NCI-H2227 treated with DMSO at 0.1 percent for 48 hours (cell line): Measurements from ENCODE around the gene METAP1.
"Not testable (repeated sequence)": the region's sequence is repeated elsewhere in the genome, so short reads cannot be mapped to it uniquely, and the experiment has no call there.

Experiments
- DNase-seq: peaks from one replicate; lab custom pipeline; 2025; lab: John Stamatoyannopoulos, UW

METAP1 gene

DNA sequence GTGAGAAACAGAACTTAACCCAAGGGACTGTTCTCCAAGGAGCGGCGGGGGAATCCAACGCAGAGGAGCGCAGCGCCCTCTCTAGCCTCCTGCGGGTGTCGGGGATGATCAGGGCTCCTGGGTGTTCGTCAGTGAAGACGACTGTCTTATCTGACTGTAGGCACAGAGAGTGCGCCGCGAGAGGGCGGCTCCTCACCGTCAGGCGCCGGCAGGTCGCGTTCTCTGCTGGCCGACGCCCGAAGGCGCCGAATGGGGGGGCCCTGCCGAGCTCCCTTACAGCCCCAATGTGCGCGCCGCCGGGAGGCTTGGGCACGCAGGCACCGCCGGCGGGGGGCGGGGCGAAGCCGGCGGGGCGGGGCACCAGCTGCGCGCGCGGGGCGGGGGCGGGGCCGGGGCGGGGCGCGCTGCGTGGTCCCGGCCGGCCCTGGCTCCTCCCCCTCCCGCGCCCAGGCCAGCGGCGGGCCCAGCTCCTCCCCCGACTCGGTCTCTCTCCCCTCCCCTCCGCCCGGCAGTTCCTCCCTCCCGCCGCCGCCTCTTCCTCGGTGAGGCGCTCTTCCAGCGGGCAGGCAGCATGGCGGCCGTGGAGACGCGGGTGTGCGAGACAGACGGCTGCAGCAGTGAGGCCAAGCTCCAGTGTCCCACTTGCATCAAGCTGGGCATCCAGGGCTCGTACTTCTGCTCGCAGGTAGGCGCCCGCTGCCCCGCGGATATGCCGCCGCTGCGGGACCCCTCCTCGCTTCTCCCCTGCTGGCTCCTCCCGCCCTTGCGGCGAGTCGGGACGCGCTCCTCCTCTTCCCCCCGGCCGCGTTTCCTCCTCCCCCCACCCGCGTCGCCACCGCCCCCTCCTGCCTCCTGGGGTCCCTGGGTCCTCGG, at the start of gene METAP1:
METAP1 (plus strand) TSS at position 539 of the 873 bp plus-strand sequence; CDS start at position 572, 33 bp downstream.
- DNase-seq = peak; percentile 82

DNA sequence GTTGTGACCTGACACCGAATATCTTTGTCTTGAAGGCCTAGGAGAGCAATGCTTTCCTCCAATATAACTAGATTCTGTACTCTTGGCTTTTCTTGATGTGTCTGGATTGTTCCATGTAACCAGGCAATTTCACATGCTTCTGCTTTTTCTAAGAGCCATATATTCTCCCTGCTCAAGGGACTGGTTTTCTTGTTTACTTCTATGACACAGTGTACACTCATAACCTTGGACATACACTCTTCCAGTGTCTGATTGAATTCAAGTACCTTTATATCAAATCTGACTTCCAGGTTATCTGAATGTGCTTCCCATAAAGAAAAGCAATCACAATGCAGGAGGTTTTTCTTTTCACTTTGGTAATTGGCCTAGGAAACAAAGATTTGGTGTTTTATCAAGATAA, 49.2 kb upstream of the METAP1 start:
- no peak for DNase-seq

DNA sequence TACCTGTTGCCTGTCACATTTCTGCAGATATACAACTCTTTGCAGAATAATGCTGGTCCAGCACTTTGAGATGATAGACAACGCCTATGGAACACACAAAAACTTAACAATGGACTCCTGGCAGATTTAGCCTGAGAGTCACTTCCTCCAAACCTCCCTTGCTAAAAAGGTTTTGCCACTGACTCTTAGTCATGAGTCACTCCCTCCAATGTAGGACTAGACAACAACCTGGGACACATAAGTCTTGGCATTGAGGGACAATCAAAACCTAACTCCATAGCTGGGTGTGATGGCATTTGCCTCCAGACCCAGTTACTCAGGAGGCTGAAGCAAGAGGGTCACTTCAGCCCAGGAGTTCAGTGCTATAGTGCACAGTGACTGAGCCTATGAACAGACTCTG, 44.6 kb upstream of the METAP1 start:
- no peak for DNase-seq

DNA sequence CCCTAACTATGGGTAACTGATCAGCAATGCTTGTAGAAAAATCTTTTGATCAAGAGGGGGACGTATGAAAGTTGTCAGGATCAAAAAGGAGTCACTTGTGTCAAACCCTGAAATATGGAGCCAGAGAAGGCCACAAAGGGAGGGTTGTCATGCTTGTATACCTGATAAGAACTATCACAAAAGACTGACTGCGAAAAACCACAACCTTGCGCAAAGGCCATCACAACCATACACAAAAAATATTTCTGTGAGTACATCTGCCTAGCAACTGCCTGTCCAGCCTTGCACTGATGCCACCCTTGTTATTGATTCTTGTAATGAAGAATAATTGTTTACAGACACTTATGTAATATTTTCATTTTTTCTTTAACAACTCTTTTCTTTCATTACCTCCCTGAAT, 43.8 kb upstream of the METAP1 start:
- DNase-seq = no peak

DNA sequence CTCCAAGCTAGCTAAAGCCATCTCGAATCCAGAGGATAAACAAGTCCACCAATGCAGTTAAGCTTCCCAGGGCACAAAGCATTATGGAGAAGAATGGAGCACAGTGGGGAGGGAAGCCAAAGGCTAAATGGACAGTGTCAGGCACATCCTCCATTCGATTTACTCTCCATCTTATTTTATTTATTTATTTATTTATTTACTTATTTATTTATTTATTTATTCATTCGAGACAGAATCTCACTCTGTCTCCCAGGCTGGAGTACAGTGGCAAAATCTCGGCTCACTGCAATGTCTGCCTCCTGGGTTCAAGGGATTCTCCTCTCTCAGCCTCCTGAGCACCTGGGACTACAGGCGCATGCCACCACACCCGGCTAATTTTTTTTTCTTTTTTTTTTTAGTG, 40.3 kb upstream of the METAP1 start:
- DNase-seq = no peak

DNA sequence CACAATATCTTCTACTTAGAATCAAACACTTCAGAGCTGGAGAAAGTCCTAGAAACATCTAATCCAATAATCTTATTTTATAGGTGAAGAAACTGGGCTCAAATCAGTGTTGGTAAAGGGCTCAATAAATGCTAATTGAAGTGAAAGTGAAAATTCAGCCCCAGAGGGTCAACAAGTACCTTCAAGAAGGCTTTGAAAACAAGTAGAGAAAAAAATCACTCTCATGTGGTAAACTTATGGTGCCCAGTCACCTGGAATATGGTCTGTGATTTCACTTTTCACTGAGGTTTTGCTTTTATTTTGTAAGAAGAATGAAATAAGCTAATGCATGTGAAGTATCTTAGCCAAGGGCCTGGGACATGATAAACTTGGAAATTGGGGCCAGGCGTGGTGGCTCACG, 37.5 kb upstream of the METAP1 start:
- DNase-seq = no peak

DNA sequence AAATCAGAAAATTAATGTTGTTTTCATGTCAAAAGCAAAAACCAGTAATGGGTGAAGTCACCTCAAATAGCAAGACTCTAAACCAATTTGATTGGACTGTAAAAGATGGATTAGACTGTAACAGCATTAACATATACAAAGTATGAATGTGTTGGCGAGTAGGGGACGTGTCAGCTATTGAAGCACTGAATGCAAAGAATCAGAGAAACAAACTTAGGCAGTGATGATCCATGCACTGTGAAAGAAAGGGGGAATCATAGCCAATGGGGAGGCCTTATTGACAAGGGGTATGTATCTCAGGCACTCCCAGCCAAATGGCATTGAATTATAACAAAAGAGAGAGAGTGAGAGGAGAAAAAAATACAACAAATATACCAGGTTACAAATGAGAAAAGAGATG, 36.1 kb upstream of the METAP1 start:
- DNase-seq = no peak

DNA sequence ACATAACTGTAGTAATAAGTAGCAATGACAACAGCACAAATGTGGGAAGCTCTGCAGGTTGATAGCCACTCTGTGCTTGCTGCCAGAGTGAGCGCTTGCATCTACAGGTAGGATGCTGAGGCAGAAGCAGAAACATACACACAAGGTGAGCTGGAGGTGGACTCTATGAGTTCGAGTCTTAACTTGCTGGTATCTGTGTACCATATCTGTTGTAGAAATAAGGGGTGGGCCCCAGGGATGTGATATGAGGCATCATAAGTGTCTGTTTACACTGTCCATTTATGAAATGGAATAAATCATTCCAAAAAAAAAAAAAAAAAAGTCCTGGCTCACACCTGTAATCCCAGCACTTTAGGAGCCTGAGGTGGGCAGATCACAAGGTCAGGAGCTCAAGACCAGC, 33.8 kb upstream of the METAP1 start:
- DNase-seq = no peak

DNA sequence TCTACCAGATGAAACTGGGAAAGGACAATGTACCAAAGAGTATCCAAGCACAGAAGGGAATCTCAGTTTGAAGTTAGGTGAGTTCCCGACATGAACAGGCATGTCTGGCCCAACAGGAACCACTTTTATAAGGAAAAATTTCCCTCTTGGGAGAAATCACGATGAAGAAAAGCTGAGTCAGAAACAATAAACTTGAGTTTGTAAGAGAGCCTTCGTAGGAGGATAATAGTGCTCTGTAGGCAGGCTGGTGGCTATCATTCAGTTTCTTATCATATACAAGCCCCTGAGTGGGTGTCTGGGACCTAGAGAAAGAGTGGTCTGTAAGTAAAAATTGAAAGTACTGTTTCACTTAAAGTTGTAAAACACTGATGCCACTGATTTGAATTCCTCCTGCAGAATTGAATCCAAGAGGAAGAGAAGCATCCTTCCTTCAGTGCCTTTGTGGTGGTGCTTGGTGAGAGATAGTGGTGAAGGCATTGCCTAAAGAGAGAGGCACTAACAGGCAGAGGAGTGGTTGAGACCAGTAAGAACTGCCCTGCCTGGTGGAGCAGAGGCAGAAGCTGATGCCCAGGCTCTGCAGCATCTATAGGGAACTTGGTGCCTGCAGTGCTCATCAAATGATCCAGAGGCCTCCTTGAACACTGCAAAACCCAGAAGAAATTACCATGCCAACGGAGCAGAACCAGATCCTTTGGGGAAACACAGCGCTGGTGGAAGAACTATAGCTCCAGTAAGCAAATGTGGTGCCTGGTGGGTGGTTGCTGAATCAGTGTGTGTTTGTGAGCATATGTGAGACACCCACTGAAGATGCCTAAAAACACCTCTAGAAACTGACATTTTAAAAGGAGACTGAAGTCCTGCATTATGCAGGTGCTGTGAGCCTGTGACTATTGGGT, 31.7 kb upstream of the METAP1 start:
- no peak for DNase-seq

DNA sequence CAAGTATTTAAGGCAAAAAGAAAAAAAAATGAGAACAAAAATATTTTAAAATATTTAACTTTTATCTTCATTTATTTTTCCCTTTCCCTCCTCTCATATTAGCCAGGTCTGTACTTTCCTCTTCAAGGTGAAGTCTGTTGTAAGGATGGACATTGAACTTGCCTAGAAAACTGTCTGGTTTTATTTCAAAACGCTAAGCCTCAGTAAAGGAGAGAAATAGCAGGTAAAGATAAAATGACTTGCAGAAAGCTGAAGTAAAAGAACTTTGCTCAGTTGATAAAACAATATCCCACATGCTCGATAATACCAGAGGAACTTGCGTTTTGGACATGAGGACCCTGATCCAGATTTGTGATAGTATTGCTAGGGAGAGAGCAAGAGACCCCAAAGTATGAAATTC, 28.6 kb upstream of the METAP1 start:
- no peak for DNase-seq

DNA sequence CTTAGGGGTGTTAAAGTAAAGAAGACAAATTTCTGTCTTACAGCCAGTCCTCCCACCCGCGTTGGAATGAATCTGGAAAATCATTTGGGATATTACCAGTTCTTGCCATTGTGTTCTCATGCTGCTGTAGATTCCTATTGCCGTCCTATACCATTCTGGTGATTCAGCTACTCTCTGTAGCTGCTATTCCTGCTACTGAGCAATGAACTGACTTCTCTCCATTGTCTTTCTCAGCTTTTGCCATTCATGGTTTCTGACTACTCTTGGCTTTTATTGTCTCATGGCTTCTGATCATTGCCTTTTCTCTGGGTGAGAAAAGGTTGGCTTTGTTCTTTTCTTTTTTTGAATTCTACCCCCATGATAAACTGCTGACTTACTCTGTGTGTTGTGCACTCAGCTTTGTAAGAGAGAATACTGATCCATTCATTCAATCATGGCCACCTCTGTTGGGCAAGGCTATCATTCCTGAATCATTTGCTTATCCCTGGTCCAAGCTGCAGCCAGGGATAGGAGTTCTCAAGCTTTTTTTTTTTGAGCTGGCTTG, 27.7 kb upstream of the METAP1 start:
- DNase-seq = no peak

DNA sequence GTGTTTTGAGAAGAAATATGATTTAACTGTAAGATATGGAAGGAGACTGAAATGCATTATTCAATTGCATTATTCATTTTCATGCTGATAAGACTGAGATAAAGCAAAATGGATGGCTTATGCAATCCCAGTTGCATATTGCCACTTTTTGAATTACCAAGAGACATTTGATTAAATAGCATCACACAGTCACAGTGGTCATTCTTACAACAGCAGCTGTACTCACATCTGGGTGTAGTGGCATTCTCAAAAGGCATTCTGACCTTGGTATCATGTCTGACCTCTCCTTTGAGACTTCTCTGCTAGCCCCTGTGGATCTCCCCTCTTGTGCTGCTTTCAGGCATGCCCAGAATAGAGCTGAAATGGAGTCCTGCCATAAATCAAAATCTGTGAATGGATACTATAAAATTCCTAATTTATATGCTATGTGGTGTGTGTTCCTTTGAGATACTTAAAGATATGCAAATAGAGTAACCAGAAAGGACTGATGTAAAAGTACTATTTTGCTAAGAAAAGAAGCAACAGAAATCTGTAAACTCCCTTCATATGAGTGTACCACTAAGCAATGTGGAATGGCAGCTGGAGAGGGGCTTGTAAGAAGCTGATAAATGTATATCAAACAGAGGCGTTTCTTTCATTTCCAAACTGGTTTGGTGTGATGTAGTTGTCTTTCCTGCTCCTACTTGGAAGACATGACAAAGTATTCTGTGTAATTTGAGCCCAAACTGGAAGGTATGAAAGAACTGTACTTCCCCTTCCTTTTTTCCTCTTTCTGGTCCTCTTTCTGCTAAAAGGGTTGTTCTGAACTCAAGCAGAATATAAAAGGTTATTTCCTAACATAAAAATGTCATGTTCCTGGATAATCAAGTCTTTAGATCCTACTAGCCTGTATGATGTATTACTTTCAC, 25.4 kb upstream of the METAP1 start:
- DNase-seq = no peak

DNA sequence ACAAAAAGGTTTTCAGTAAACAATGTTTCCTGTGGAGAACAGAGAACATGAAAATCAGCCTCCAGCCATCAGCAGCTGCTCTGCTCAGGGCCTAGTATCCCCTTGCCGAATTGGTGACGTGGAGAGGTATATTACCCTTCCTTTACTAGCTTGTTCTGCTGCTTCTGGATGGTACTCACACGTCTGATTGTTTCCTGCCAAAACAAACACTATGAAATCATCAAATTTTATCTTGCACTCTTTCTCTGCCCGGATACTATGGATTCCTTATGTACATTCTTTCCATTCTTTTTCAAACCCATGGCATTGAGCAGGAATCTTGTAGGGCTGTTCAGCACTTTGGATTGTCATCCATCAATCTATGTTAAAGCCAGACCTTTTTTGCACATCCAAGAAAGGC, 18.8 kb upstream of the METAP1 start:
- no peak for DNase-seq

DNA sequence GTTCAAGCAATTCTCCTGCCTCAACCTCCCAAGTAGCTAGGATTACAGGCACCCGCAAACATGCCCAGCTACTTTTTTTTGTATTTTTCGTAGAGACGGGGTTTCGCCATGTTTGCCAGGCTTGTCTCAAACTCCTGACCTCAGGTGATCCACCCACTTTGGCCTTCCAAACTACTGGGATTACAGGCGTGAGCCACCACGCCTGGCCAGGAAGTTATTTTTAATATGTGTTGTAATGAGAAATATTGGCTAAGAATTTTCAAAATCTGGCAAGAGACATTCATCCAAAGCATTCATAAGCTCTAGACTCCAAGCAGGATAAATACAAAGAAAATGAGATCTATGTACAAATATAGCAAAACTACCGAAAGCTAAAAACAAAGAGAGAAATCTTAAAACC, 18.0 kb upstream of the METAP1 start:
- no peak for DNase-seq

DNA sequence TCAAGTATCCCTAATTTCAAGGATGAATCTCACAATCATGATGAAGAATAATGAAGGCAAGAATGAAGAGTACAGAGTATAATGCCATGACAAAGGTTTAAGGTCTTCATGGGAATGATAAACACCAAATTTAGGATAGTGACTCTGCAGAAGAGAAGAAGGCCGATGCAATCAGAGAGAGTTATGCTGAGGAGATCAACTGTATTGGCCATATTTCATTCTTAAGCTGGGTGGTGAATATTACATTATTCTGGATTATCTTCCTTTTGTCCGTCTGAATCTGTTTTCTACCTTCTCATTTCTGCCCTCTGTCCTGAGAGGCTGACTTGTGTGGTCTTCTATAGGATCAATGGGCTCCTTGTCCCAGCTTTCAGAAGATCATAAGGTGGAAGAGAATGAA, 7.8 kb upstream of the METAP1 start:
- DNase-seq = no peak

DNA sequence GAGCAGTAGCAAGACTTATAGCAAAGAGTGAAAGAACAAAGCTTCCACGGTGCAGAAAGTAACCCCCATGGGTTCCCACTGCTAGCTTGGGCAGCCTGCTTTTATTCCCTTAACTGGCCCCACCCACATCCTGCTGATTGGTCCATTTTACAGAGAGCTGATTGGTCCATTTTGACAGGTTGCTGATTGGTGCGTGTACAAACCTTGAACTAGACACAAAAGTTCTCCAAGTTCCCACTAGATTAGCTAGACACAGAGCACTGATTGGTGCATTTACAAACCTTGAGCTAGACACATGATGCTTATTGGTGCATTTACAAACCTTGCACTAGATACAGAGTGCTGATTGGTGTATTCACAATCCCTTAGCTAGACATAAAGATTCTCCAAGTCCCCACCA, 2.7 kb upstream of the METAP1 start:
- not testable (repeated sequence) for DNase-seq

DNA sequence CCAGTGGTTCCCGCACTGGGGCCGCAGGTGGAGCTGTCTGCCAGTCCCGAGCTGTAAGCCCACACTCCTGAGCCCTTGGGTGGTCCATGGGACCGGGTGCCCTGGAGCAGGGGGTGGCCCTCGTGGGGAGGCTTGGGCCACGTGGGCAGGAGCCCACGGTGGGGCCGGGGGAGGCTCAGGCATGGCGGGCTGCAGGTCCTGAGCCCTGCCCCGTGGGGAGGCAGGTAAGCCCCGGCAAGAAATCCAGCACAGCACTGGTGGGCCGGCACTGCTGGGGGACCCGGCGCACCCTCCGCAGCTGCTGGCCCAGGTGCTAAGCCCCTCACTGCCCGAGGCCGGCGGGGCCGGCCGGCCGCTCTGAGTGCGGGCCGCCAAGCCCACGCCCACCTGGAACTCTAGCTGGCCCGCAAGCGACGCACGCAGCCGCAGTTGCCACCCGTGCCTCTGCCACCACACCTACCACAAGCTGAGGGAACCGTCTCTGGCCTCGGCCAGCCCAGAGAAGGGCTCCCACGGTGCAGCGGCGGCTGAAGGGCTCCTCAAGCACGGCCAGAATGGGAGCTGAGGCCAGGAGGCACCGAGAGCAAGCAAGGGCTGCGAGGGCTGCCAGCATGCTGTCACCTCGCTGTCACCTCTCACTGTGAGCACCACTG, 2.0 kb upstream of the METAP1 start:
- no peak for DNase-seq

DNA sequence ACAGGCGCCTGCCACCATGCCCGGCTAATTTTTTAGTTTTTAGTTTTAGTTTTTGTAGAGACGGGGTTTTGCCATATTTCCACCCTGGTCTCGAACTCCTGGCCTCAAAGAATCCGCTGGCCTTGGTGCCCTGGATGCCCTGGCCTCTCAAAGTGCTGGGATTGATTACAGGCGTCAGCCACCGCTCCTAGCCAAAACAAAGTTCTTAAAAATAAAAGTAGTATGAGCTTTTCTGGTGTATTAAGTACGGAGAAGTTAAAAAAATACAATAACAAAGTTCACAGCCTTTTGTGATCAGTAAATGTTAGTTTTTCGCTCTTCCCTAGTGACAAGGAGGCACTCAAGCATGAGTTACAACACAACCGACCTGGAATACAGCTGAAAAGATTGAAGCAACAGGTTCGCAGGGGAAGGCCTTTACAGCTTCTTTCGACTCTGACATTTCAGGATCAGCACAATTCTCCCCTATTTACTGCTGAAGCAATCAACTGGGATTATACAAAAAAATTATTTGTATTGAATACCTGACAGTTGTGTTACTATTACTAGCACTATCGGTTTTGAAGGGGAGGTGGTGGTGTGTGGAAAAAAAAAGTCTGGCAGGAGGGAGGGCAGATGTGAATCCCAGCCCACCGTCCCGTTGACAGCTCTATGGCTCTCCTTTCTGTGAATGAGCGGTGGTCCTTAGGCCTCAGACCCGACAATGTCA, 893 bp upstream of the METAP1 start:
- DNase-seq = no peak

DNA sequence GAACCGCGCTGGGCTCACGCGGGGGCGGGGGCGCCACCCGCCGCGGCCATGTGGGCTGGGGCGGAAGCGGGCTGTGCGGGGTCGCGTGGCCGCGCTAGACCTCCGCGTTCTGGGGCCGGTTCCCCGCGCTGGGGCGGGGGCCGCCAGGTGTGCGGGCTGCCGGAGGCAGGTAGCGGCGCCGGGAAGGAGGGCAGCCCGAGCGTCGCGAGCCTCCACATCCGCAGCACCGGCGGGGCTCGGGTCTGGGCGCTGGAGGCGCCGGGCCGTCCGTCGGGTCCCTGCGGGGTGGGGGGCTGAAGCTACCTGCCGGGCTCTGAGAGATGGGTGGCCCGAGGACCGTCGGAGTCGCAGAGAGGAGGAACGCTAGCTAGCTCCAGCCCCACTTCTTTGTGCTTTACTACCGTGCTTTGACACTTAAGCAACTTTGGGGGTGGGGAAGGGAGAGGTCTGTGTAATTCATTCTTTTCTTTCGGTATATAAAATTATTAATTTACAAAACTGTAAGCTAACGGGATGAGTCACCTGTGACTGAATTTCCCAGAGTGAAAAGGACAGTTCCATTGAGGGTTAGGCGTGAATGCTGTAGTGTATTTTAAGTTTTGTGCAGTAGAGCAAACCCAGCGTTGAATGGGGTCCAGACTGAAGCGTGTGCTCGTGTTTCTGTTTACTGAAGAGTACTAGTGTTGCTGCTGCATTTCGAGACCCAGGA, 689 bp downstream of the METAP1 start:
- peak; percentile 49 for DNase-seq

DNA sequence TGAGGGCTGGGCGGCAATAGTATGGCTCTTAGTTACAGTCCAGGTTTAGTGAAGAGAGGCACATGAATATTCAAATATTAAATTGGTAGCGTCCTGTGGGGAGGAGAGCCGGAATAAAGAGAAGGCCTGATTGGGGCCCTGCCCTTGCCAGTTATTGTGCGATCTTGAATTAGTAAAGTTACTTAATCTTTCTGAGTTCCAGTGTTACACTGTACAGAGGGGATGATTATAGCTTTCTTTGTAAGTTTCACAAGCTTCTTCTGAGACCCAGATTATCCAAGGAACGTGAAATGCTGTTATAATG, 1.2 kb downstream of the METAP1 start:
- no peak for DNase-seq
